GM18507 (cell line): ENCODE measurements around the gene CLNS1A.
"Not testable (repeated sequence)": the region's sequence is repeated elsewhere in the genome, so short reads cannot be mapped to it uniquely, and the experiment has no call there.

Experiments used
- DNase-seq: peaks from one replicate; pipeline ENCODE4 v3.0.0; 2011; ENCODE audit warnings: low read depth; ENCODE audit not compliant: insufficient read length; ENCODE audit errors: extremely low spot score
- FAIRE-seq: peaks from 2 replicates; lab custom pipeline; 2011; peaks lifted over from hg19 to GRCh38; lab: Jason Lieb, UNC

Gene CLNS1A

DNA sequence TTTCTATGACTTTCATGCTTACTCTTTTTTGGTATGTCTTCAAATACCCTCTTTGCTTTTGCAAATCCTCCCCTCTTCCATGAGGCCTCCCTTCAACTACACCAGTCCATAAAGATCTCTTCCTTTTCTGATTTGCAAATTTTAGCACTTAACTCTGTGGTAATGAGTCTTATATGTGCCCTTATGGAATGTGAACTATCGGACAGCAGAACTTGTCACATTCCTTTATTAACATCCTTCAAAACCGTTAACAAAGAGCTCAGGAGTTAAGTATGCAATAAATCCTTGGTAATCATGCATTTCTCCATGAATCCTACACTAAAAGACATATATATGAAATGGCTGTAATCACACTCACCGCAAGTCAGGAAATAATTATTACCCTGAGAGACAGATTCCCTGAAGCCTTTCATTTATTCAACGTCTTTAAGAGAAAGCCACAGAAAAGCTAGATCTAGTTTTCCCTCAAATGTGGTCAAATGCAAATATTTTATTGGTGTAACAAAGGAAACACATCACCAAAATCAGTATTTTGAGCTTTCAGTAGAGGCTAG, 7.4 kb downstream of the CLNS1A start:
- no peak for DNase-seq
- no peak for FAIRE-seq

- FAIRE-seq (peak; percentile 73), DNase-seq (no peak)
These were observed 17.9 kb downstream of the CLNS1A start for GRCh38 chr11:77619576-77620198.

- no peak for FAIRE-seq
- no peak for DNase-seq
These were observed 19.7 kb downstream of the CLNS1A start for GRCh38 chr11:77617892-77618291.

DNA sequence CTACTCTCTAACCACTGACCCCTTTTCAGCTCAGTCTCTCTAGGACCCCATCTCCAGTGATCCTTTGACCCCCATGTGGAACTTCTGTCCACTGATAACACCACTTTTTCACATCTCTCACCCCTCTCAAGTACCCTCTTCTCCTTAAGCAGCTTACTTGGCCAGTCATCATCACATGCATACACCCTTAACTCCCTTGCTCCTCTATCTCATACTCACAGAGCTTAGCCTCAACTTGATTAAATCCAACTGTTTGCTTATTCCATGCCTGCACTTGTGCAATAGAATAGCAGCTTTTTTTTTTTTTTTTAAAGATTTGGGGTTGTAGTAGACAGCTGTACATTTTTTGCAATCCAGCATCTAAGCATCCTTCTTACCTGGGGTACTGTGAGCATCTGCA, 25.7 kb downstream of the CLNS1A start:
- FAIRE-seq = no peak
- DNase-seq = no peak

DNA sequence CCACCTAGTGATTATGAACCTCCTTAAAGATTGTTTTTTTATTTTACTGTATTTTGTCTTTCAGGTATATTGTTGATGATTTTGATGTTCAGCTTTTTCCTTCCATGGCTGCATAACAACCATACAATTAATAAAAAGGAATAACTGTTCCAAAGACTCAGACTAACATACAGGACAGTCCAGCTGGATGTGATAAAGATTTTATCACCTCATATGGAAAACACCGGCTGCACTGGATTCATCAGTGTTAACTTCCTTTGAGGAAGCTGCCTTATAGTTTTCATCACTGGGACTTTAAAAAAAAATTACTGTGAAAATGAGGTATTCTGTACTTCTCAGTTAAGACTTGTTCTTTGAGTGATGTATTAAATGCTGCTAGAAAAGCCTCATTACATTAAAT, 28.4 kb downstream of the CLNS1A start:
- no peak for DNase-seq
- FAIRE-seq = no peak

DNA sequence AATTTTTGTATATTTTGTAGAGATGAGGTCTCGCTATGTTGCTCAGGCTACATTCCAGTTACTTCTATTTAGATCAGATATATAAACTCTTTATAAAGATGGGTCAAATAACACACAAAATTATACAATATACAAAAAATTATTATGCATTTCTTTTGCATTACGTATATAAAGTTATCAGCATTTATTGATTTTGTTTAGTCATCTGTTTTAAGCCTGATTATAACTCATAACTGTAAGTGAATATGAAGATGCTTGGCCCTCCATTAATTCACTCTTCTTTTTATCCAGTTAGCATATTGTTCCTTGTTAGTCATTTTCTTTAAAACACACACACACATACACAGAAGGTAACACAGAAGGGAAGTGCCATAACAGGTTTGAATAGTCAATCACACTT, 33.3 kb downstream of the CLNS1A start:
- FAIRE-seq = no peak
- no peak for DNase-seq

GRCh38 chr11:77602381-77603088, 35.1 kb downstream of the CLNS1A start:
- DNase-seq = no peak

GRCh38 chr11:77598195-77598594, 39.4 kb downstream of the CLNS1A start:
- no peak for FAIRE-seq
- no peak for DNase-seq

More at GRCh38 chr11:77602381-77603088, 35.1 kb downstream of the CLNS1A start:
- no peak for FAIRE-seq

DNA sequence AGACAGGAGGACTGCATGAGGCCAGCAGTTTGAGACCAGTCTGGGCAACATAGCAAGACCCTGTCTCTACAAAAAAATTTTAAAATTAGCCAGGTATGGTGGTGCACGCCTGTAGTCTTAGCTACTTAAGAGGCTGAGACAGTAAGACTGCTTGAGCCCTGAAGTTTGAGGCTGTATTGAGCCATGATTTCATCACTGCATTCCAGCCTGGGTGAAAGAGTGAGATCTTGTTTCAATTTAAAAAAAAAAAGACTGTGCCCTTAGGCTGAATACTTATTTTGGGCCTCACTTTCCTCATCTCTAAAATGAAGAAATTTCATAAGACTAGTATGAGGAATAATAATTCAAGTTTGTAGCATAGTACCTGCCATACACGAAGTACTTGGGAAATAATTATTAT, 41.0 kb downstream of the CLNS1A start:
- FAIRE-seq (no peak), DNase-seq (no peak)

DNA sequence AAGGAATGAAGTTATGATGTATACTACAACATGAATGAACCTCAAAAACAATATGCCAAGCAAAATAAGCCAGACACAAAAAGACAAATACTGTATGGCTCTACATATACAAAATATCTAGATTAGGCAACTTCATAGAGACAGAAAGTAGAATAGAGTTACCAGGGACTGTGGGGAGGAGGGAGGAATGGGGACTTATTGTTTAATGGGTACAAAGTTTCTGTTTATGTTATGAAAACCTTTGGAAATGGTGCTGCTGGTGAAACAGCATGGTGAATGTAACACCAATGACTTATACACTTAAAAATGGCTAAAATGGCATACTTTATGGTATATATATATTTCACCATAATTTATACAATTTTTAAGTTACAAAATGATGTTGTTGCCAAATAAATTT, 43.7 kb downstream of the CLNS1A start:
- DNase-seq = no peak
- no peak for FAIRE-seq

- no peak for FAIRE-seq
- DNase-seq = no peak
These were observed 44.9 kb downstream of the CLNS1A start for GRCh38 chr11:77592727-77593126.

DNA sequence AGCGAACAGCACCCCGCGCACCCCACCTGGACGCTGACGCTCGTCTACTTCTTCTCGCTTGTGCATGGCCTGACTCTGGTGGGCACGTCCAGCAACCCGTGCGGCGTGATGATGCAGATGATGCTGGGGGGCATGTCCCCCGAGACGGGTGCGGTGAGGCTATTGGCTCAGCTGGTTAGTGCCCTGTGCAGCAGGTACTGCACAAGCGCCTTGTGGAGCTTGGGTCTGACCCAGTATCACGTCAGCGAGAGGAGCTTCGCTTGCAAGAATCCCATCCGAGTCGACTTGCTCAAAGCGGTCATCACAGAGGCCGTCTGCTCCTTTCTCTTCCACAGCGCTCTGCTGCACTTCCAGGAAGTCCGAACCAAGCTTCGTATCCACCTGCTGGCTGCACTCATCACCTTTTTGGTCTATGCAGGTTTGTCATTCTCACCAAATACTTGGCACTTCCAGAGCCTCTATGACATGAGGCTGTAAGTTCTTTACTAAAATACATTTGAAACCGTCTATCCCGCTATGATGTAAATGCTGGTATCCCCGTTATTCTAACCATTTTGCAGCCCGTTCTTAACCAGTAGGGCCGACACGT, 47.3 kb downstream of the CLNS1A start:
- DNase-seq (no peak), FAIRE-seq (no peak)

DNA sequence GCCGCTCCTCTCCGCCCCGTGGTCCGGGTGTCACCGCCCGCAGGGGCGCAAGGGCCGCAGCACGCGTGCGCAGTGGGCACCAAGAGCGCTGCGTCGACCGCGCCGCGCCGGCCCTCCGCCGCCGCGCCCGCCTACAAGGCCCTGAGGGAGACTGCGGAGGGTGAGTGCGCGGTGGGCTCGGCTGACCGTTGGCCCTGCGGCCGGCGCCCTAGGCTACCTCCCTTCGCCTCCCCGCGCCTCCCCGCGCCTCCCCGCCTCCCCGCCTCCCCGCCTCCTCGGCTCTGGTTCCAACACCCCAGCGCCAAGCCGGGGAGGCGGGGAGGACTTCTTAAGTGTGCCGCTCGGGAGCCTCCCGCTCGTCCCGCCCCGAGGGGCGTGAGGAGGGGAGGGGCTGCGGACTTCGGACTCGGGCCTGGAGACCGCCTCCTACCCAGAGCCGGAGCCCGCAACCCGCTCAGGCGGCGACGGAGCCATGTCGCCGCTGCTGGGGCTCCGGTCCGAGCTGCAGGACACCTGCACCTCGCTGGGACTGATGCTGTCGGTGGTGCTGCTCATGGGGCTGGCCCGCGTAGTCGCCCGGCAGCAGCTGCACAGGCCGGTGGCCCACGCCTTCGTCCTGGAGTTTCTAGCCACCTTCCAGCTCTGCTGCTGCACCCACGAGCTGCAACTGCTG, 47.9 kb downstream of the CLNS1A start, which contains the start of gene AQP11:
Gene AQP11, plus strand, starts transcription at position 433 of the 673 bp plus-strand sequence. Its CDS starts 40 bp downstream, at position 473.
- DNase-seq (peak; percentile 87), FAIRE-seq (peak; percentile 74)

DNA sequence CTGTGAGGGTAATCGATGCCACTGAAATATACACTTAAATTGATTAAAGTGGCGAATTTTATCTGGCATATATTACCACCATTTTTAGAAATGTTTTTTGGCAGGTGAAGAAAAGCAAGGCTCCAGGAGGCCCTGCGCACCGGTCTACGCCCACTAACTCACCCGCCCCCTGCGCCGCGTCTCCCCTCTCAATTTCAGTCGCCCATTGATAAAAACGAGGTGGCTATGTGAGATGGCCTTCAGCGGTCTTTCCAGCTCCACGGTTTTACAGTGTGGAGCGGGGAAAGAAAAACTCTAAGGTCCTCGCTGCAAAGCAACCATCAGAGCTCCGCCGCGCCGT, 48.4 kb downstream of the CLNS1A start:
- DNase-seq (no peak), FAIRE-seq (no peak)

GRCh38 chr11:77580712-77581337, 56.8 kb downstream of the CLNS1A start:
- DNase-seq (no peak), FAIRE-seq (no peak)

- not testable (repeated sequence) for FAIRE-seq, DNase-seq
These were observed 62.2 kb downstream of the CLNS1A start for GRCh38 chr11:77575428-77575827.

- FAIRE-seq, DNase-seq: not testable (repeated sequence)
These were observed 66.7 kb downstream of the CLNS1A start for GRCh38 chr11:77570896-77571295.

GRCh38 chr11:77569676-77570070, 67.9 kb downstream of the CLNS1A start:
- no peak for FAIRE-seq
- no peak for DNase-seq

GRCh38 chr11:77568916-77569675, 68.5 kb downstream of the CLNS1A start:
- DNase-seq (no peak), FAIRE-seq (no peak)
